Effector memory CD8-positive, alpha-beta T cell (primary cell): ENCODE results near the gene FRAS1.

Experiments used
- ATAC-seq: fragments of 150-1000 bp; cut with Tn5 transposase; replicated peaks from 2 replicates; pipeline ENCODE4 v1.10.0; 2021; ENCODE audit warnings: mild to moderate bottlenecking, moderate library complexity
- DNase-seq, 3 experiments: peaks; one replicate each; pipeline ENCODE4 v3.0.0; 2021
- H3K27ac Mint-ChIP-seq, 2 donors: one replicate each; pipeline ENCODE4 v1.8.0; 2022; ENCODE audit warnings: mild to moderate bottlenecking in 2 of 2, mixed read lengths in 2 of 2, moderate library complexity in 2 of 2
- H3K27me3 Mint-ChIP-seq, 2 donors: one replicate each; pipeline ENCODE4 v1.8.0; 2022; ENCODE audit warnings: mixed read lengths in 2 of 2
- H3K36me3 Mint-ChIP-seq: one replicate; pipeline ENCODE4 v1.8.0; 2022; ENCODE audit warnings: mild to moderate bottlenecking, moderate library complexity, mixed read lengths; ENCODE audit not compliant: insufficient read depth
- H3K4me1 Mint-ChIP-seq, 2 donors: one replicate each; pipeline ENCODE4 v1.8.0; 2022; ENCODE audit warnings: low read depth in 2 of 2, mixed read lengths in 2 of 2
- H3K4me3 Mint-ChIP-seq, 2 donors: one replicate each; pipeline ENCODE4 v1.8.0; 2022; ENCODE audit warnings: mild to moderate bottlenecking in 2 of 2, mixed read lengths in 2 of 2, moderate library complexity in 2 of 2
- H3K9me3 Mint-ChIP-seq, 2 donors: one replicate each; pipeline ENCODE4 v1.8.0; 2022; ENCODE audit warnings: mixed read lengths in 2 of 2

The FRAS1 gene

GRCh38 chr4:78592088-78592783 lies 535.1 kb downstream of the FRAS1 start:
- DNase-seq (no peak), ATAC-seq (no peak)
- Mint-ChIP-seq H3K27ac (no peak overlapping the region), H3K27me3 (peaks cover 8 to 22% of the 10 kb centered on the region in 2 donors), H3K36me3 (no peaks in the 10 kb centered on the region), H3K4me1 (no peaks in the 10 kb centered on the region), H3K9me3 (no peaks in the 10 kb centered on the region), H3K4me3 (no peak overlapping the region)
